Epidermal melanocyte (primary cell): ENCODE data around the gene PTGES3.
"Not testable (repeated sequence)": the region's sequence is repeated elsewhere in the genome, so short reads cannot be mapped to it uniquely, and the experiment has no call there.

Experiments used
- DNase-seq: peaks from one replicate; pipeline ENCODE4 v3.0.0; 2011; ENCODE audit warnings: low spot score; ENCODE audit not compliant: insufficient read length

Gene PTGES3

DNA sequence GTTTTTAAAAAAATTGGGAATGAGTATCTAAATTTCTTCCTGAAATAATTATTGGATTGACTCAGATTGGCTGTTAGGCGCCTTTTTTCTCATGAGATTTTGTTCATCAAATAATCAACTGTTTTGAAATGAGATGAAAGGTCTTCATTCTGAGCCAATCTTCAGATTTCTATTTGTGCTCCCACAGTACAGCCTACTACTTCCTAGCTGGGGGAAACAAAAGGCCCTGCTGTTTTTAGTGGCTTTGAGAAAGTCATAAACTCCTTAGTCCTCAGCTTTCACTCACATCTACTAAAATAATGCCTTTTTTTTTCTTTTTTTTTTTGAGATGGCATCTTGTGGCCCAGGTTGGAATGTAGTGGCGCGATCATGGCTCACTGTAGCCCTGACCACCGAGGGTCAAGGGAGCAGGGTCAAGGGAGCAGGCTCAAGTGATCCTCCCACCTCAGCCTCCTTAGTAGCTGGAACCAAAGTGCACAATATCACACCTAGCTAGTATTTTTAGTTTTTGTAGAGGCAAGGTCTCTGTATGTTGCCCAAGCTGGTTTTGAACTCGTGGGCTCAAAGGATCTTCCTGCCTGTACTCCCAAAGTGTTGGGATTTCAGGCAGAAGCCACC, 21.8 kb upstream of the PTGES3 start:
- no peak for DNase-seq

DNA sequence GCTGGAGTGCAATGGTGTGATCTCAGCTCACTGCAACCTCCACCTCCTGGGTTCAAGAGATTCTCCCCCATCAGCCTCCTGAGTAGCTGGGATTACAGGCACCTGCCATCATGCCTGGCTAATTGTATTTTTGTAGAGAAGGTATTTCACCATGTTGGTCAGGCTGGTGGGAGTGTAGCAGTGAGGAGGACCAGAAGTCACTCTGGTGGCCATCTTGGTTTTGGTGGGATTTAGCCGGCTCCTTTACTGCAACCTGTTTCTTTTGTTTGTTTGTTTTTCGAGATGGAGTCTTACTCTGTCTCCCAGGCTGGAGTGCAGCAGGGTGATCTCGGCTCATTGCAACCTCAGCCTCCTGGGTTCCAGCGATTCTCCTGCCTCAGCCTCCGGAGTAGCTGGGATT, 16.4 kb upstream of the PTGES3 start:
- DNase-seq: not testable (repeated sequence)

DNA sequence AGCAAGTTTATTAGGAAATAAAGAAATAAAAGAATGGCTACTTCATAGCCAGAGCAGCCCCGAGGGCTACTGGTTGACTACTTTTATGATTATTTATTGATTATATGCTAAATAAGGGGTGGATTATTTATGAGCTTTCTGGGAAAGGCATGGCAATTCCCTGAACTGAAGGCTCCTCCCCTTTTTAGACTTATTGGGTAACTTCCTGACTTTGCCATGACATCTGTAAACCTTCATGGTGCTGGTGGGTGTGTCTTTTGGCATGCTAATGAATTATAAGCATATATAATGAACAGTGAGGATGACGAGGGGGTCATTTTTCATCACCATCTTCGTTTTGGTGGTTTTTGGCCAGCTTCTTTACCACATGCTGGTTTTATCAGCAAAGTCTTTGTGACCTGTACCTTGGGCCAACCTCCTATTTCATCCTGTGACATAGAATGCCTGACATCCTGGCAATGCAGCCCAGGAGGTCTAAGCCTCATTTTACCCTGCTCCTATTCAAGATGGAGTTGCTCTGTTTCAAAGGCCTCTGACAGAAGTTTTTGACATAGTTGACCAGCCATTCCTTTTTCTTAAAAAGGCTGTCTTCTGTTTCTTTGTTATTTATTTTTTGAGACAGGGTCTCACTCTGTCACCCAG, 11.1 kb upstream of the PTGES3 start:
- no peak for DNase-seq

DNA sequence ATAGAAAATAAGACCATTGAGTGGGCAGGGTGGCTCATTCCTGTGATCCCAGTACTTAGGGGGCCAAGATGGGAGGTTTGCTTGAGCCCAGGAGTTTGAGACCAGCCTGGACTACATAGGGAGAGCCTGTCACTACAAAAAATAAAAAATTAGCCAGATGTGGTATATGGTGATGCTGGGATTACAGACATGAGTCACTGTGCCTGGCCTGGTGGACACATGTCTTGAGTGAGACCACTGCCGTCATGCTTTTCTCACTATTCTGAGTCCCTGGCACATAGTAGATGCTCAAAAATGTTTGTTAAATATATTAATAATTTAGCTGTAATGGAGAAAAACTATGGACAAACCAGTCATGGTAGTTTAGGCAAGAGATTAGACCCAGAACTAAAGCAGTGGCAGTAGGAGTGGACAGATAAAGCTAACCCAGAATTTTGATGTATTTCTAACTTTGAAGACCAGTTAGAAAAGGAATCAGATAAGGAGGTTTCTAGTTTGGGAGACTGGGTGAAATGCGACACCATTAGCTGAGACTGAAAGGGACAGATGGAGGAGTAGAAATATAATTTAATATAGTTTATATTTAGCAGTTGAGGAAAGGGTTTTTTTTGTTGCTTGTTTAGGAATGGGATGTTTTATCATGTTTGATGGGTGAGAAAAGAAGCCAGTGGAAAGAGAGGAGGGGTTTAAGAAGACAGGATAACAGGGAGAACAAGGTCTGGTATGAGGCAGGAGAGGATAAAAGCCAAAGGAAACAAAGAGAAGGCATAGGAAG, 7.4 kb upstream of the PTGES3 start:
- no peak for DNase-seq

DNA sequence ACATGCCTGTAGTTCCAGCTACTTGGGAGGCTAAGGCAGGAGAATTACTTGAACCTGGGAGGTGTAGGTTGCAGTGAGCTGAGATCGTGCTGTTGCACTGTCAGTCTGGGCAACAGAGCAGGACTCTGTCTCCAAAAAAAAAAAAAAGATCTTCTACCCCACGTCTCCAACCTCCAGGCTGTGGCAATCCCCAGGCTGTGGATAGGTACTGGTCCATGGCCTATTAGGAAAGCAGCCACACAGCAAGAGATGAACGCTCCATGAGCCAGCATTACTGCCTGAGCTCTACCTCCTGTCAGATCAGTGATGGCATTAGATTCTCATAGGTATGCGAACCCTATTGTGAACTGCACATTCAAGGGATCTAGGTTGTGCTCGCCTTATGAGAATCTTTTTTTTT, 6.1 kb upstream of the PTGES3 start:
- DNase-seq: no peak

DNA sequence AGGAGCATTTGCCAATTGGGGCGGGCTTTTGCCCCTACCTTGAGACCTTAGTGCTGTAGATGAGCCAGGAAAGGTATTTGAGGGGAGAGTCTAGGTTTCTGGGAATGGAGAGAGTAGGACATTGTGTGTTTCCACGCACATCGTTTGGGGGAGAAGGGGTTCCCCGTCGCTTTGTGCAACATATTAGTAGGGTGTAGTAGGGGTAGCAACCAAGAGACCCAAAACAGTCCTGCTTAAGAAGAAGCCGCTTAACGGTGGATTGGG, 694 bp upstream of the PTGES3 start:
- DNase-seq: peak; percentile 51

DNA sequence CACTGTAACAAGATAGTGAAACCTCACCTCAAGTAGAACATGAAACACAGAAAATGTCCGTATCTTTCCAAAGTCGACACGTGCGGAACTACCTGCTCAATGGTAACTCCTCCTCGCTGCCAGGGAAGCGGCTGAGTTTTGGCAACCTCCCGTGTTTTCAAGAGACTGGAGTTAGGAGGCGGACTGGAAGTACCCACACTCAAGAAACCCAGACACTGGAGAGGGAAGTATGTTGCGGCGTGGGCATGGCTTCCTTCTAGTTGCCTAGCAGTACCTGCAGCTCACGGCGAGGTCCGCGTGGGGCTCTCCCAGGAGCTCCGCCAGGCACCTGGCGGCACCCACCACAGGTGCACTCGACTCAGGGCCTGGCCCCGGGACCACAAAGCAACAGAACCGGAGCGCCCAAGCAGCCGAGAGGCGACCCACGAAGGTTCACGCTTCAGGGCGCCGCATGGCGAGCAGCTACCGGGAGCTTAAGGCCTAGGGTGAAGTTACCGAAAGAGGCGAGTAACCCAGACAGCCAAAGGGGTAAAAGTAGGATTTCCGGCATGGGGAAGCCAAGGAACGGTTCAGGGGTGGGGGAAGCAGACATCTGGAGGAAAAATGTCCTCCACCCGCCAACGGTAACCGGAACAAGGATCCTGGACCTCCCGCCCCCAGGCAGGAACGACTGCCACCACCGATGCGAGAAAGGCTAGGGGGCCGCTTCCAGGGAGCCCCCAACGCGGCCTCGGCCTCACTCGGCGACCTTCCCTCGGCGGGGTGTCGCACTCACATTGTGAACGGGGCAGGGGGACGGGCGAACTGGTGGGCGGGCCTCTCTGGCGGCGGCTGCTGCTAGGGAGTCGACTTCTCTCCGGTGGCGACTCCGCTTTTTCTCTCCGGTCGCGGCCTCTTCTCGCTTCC, 608 bp downstream of the PTGES3 start:
- no peak for DNase-seq

DNA sequence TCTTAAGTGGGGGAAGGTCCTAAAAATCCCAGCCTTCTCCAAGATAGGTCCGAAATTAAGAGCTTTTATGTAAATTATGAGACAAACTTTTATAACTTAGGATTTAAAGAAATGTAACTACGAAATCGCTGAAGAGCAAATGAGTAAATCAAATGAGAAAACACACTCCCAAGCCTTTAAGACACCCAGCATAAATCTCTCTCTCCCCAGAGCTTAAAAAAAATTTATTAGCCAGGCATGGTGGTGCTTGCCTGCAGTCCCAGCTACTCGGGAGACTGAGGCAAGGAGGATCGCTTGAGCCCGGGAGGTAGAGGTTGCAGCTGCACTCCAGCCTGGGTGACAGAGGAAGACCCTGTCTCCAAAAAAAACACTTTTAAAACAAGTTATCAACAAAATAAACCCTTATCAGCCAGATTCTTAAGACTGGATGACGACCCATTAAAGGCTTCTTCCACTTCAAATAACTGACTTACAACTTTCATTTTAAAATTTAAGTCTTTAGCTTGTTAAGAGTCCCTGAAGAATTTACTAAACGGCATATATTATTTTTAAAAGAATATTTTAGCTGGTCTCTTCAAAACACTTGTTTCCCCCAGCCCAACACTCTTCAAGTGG, 3.2 kb downstream of the PTGES3 start:
- no peak for DNase-seq

DNA sequence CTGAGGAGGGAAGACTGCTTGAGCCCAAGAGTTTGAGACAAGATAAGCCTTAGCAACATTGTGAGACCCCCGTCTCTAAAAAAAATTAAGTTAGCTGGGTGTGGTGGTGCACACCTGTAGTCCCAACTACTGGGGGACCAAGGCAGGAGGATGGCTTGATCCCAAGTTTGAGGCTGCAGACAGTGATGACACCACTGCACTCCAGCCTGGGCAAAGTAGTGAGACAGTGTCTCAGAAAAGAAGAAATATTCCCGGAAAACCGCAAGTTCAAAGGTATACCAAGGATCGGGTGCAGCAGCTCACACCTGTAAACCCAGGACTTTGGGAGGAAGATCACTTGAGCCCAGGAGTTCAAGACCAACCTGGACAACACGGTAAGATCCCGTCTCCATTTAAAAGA, 5.8 kb downstream of the PTGES3 start:
- no peak for DNase-seq

DNA sequence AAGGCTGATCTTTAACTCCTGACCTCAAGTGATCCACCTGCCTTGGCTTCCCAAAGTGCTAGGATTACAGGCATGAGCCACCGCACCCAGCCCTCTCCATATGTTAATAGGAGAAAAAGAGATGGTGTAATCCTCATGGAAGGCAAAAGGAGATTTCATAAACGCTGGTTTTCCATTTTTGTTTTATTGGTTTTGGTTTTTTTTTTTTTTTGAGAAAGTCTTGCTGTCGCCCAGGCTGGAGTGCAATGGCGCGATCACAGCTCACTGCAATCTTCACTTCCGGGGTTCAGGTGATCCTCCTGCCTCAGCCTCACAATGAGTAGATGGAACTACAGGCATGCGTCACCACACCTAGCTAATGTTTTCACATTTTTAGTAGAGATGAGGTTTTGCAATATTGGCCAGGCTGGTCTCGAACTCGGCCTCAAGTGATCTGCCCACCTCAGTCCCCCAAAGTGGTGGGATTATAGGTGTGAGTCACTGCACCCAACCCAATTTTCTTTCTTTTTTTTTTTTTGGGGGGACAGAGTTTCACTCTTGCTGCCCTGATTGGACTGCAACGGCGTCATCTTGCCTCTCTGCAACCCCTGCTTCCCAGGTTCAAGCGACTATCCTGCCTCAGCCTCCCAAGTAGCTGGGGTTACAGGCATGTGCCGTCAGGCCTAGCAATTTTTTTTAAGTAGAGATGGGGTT, 8.1 kb downstream of the PTGES3 start:
- no peak for DNase-seq

DNA sequence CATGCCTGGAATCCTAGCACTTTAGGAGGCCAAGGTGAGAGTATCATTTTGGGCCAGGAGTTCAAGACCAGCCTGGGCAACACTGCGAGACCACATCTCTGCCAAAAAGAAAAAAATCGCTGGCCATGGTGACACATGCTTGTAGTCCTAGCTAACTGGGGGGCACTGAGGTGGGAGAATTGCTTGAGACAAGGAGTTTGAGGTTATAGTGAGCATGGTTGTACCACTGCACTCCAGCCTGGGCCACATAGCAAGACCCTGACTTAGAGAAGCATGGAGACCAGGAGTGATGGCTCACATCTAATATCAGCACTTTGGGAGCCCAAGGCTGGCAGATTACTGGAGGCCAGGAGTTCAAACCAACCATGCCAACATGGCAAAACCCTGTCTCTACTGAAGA, 9.2 kb downstream of the PTGES3 start:
- no peak for DNase-seq

DNA sequence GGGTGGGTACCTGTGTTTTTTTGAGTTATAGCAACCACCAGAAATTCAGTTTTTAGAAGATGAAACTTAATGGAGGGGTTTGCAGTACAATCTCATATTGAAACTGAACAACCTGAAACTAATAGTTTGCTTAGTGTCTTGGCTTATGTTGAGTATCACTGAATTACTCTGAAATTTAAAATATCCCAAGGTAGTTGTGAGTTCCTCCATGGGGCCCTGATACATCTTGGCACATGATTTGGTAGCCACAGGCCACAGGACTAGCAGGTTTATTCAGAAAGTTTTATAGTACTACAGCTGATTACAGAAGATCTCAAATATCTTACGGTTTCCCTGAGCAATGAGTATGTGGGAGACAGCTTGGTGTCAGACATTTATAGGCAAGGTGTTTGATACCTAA, 10.4 kb downstream of the PTGES3 start:
- DNase-seq: no peak

DNA sequence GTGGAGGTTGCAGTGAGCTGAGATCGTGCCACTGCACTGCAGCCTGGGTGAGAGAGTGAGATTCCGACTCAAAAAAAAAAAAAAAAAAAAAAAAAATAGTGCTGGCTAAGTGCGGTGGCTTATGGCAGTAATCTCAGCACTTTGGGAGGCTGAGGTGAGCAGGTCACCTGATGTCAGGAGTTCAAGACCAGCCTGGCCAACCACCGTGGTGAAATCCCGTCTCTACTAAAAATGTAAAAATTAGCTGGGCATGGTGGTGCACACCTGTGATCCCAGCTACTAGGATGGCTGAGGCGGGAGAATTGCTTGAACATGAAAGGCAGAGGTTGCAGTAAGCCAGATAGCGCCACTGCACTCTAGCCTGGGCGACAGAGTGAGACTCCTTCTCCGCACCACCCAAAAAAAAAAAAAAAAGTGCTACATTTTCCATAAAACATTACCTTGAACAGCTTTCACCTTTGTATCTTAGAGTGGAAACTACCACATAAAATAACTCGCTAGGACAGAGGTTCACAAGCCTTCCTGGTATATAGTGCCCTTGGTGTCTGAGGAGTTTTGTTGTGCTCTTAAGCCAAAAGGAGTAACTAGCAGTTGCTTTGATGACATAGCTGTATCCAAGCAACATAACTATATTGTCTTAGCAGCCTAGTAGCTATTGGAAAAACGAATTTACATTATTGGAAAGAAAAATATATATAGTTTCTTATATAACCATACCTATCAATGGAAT, 11.1 kb downstream of the PTGES3 start:
- no peak for DNase-seq

DNA sequence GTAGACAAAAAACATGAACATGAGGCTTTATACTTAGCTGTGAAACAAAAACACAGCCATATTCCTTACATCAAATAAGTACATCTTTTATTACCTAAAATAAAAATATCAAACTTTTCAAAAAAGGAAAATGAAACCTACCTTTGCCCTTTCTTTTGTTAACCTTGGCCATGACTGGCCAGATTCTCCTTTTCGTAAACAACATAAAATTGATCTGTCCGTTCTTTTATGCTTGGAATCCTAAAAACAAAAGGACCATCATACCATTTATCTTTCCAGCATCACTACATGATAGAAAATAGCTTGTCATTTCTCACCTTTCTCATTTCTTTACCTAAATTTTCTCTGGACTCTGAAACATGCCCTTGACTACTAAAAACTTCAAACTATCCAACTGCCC, 16.5 kb downstream of the PTGES3 start:
- no peak for DNase-seq

DNA sequence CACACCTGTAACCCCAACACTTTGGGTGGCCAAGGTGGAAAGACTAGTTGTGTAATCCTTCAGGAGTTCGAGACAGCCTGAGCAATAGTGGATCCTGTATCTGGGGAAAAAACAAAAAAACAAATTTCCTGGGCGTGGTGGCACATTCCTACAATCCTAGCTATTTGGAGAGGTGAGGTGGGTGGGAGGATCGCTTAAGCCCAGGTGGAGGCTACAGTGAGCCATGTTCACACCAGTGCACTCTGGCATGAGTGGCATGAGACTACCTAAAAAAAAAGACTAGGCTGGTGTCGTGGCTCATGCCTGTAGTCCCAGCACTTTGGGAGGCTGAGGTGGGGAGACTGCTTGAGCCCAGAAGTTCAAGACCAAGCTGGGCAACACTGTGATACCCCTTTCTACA, 17.2 kb downstream of the PTGES3 start:
- no peak for DNase-seq

DNA sequence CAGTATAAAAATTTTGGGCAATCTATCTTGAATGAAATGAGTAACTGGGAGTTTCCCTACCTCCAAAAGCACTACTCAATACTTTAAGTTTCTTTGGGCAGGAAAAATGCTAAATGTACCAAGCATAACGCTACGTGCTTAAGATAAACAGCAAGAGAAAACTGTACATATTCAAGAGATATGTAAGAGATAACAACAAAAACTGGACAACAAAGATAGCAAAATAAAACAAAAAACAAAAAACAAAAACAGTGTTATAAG, 20.0 kb downstream of the PTGES3 start:
- DNase-seq: no peak

DNA sequence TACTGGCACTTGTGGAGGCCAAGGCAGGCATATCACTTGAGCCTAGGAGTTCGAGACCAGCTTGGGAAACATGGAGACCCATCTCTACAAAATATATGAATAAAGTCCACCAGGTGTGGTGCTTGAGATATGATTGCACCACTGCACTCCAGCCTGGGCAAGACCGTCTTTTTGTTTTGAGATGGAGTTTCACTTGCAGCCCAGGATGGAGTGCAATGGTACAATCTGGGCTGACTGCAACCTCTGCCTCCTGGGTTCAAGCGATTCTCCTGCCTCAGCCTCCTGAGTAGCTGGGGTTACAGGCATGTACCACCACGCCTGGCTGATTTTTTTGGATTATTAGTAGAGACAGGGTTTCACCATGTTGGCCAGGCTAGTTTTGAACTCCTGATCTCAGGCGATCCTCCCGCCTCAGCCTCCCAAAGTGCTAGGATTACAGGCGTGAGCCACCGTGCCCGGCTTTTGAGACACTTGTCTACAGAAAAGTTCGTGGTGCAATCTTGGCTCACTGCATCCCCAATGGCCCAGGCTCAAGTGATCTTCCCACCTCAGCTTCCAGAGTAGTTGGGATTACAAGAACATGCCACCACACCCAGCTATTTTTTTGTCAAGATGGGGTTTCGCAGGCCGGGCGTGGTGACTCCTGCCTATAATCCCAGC, 26.0 kb downstream of the PTGES3 start:
- DNase-seq: no peak

DNA sequence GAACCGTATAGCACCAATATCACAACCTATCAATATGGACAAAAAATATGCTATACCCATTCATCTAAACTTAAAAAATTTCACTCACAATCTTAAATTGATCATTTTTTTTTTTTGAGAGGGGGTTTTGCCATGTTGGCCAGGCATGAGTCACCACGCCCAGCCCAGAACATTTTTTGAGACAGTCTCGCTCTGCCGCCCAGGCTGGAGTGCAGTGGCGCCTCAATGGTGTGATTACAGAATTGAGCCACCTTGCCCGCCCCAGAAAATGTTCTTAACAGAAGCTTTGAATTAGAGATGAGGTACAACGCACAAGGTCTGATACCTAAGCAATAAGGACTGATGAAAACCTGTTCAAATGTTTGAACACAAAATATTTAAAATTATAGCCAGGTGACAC, 26.5 kb downstream of the PTGES3 start:
- no peak for DNase-seq

DNA sequence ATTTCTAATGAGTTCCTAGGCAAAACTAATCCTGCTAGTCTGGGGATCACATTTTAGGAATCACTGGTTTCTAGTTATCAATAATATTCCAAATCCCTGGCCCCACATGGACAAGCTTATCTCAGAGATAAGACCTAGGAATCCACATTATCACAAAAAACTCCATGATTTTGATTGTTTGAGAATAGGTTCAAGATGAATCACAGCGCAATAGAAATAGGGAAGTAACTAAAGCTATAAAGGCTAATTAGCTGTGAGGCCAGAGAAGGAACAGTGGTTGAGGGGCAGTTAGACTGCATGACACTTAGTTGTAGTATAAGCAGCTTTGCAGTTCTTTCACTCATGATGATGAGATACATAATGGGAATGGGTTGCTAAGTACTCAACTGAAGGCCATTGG, 29.2 kb downstream of the PTGES3 start:
- no peak for DNase-seq
